Heart left ventricle (tissue), 13 donors: ENCODE measurements around the gene STATH.

Source experiments
- POLR2A ChIP-seq, 2 donors: fragments of 450-650 bp; IDR thresholded peaks; one replicate each; pipeline ENCODE4 v1.6.1; 2017; ENCODE audit warnings: antibody characterized with exemption in 2 of 2, mild to moderate bottlenecking in 2 of 2, moderate library complexity in 2 of 2
- TF ChIP-seq, protein P1 (sequence below), 12 donors: fragments of 200-600 bp; sonication (generic) in 4 of 12; IDR thresholded peaks; one replicate each; pipeline versions ENCODE4 v1.5.0 to v1.8.0; 2018 to 2022; ENCODE audit warnings: antibody characterized with exemption in 12 of 12, mild to moderate bottlenecking in 5 of 12
- donor health status: ischemic (EF 13 %, LVEDD 7.1; RV severe dilation, severe dysfunction).
- donor health status: DM: no; HTN: yes; CAD: no.
- donor health status: DM: no; HTN: no; CAD: no.
- donor health status: ischemic (EF 25% LVEDD 6.9; RV normal size, moderate dysfunction).
- donor health status: ischemic (EF 25% LVEDD 5.7; RV mildly dilated, moderate dysfunction).
- donor health status: ischemic (EF 35%, LVEDD 5.7; RV mildly dilated, moderate dysfunction).
- donor health status: nonischemic (EF 11% LVEDD 7.7; RV severe dilation, severe dysfunction).
- donor health status: DM: yes; HTN: yes; CAD: no.
- donor health status: PGD.
- donor health status: ischemic (EF 29% LVEDD 5.4; RV normal size, mild dysfunction).
- donor health status: nonischemic (EF 23%, LVEDD 6.1; RV moderate dilation, normal function).

GRCh38 chr4:69977582-69977981 lies 18.2 kb upstream of the STATH start:
- TF ChIP-seq, protein P1, sequence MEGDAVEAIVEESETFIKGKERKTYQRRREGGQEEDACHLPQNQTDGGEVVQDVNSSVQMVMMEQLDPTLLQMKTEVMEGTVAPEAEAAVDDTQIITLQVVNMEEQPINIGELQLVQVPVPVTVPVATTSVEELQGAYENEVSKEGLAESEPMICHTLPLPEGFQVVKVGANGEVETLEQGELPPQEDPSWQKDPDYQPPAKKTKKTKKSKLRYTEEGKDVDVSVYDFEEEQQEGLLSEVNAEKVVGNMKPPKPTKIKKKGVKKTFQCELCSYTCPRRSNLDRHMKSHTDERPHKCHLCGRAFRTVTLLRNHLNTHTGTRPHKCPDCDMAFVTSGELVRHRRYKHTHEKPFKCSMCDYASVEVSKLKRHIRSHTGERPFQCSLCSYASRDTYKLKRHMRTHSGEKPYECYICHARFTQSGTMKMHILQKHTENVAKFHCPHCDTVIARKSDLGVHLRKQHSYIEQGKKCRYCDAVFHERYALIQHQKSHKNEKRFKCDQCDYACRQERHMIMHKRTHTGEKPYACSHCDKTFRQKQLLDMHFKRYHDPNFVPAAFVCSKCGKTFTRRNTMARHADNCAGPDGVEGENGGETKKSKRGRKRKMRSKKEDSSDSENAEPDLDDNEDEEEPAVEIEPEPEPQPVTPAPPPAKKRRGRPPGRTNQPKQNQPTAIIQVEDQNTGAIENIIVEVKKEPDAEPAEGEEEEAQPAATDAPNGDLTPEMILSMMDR (IDR thresholded peaks at IDR 0.05), result no peak
- TF ChIP-seq POLR2A (IDR thresholded peaks at IDR 0.05), result no peak
